ENCODE results near the gene STX2. TPM values are rescaled to one million over a fixed set of nuclear protein-coding genes. Genes with fewer than 3 reads are reported as not detected.

STX2 gene
- total RNA-seq, 2 donors from 2014 or later = 14.4 to 16.6 TPM

DNA sequence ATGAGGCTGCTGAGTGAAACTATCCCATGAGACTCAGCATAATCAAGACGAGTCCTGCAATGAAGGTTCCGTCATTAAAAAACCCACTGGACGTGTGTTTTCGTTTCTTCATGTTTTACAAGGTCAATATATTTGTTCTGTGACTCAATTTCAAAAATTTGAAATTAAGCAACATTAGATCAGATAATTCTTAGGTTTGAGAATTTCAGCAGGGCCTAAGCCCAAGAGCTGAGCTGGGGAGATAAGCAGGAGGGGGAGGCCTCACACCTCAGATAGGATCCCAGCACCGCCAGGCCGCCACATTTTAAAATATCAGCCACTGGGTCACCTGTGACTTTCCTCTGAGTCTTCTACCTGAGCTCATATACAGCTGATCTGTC is 13.3 kb downstream of the STX2 start:
- ATAC-seq = no peak
- peaks cover 8 to 9% of the 10 kb centered on the region in 2 donors for H3K36me3 Mint-ChIP-seq
- no peak overlapping the region for H3K27ac Mint-ChIP-seq

DNA sequence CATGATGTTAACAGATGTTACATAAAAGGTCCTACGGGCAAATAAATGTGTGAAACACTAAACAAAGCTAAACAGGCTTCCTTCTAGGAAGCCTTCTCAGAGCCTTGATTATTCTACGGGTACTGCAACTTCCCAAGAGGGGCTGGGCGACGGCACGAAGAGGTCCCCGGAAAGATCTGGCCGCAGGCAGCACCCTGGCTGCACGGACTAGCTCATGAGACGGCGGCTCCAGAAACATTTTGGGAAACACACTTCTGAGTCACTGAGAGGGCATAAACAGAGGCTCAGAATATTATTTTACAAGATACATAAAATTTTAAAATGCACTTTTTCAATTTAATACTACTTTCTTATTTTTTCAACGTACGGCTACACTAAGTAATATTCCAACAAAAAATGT is 19.4 kb downstream of the STX2 start:
- Mint-ChIP-seq H3K36me3 (peaks cover 8 to 9% of the 10 kb centered on the region in 2 donors), H3K27ac (no peak overlapping the region), H3K9me3 (no peaks in the 10 kb centered on the region)
- ATAC-seq = no peak
- DNase-seq (ENCODE audit: low spot score in 2 of 2) = no peak

More for the DNA sequence above, 13.3 kb downstream of the STX2 start:
- no peaks in the 10 kb centered on the region for H3K9me3 Mint-ChIP-seq
- no peak for DNase-seq (ENCODE audit: low spot score in 2 of 2)

DNA sequence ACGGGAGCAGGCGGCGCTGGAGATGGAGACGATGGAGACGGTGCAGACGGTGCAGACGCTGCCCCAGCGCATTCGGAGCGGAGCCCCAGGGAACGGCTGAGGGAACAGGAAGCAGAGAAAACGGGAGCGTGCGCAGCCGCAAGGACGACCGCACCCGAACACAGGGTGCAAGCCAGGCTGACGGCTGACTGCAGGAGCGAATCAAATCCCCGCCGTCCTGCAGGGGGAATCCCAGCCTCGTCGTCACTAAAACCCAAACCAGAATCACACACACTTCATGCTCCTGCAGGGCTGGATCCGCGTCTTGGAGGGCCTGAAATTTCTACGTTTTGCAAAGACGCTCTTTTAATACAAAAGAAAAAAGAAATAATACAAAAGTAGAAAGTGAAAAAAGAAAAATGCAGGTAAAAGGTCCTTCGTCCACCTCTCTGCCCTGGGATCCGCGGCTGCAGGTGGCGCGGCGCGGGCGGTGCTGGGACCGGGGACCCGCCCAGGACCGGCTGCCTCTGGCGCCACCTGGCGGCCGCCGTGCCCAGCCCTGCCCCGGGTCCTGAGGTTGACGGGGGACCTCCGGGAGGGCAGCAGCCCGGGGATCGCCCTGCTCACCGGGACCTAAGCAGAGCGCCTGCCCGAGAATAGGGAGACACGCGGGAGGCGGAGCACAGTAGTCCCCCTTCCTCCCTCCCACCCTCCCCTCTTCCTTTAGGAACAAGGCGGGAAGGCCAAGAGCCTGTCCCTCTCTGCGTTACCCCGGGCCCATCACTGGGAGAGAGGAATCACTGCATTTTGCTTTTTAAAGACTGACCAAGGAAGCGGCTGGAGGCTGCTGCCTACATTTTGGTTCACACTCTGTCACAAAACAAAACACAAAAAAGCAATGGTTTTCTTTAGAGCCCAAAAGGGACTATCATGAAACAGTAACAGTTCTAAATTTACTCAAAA is 20.1 kb downstream of the STX2 start:
- peaks cover 11 to 12% of the 10 kb centered on the region in 2 donors for H3K36me3 Mint-ChIP-seq
- peak; percentile 94 to 95 for ATAC-seq
- no peaks in the 10 kb centered on the region for H3K9me3 Mint-ChIP-seq
- H3K27ac Mint-ChIP-seq = peak overlapping the region; percentile 16 to 61
- DNase-seq (ENCODE audit: low spot score in 2 of 2) = peak; percentile 77 to 93

DNA sequence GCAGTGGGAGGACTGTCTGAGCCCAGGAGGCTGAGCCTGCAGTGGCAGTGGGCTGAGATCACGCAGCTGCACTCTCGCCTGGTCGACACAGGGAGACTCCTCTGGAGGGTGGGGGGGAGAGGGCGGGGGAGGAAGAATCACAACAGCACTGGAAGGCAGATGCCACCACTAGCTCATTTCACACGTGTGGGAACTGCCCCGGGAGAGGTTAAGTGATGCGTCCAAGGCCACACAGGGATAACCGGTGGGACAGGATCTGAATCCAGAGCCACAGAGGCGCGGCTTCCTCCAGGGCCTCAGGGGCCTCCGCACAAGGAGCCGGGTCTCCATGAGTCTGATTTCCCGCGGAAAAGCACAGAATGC is 20.8 kb downstream of the STX2 start:
- peak; percentile 6 to 31 for ATAC-seq
- DNase-seq (ENCODE audit: low spot score in 2 of 2) = no peak
- H3K9me3 Mint-ChIP-seq = no peaks in the 10 kb centered on the region
- peaks cover 8 to 10% of the 10 kb centered on the region in 2 donors for H3K36me3 Mint-ChIP-seq
- H3K27ac Mint-ChIP-seq = peak overlapping the region; percentile 16 to 61

DNA sequence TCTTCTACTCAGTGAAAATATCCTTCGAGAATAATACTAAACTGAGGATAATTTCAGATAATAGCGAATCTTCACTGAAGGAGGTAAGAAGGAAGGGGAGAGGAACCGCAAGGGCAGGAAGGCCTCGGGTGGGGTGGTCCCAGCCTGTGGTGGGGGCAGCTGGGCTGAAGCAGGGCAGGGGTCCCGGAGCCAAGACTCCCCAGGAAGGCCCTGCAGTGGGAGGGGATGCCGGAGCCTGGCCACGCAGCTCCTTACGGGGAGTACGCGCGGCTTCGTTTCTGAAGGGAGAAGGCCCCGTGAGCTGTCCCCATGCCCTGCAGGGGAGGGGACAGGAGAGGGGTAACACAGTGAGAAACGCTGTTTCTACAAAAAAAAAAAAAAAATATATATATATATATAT is 21.2 kb downstream of the STX2 start:
- peak overlapping the region in 1 of 2 donors; percentile 77 for H3K27ac Mint-ChIP-seq
- ATAC-seq (no peak), DNase-seq (ENCODE audit: low spot score in 2 of 2) (no peak)
- peaks cover 5% of the 10 kb centered on the region in 2 donors for H3K36me3 Mint-ChIP-seq
- H3K9me3 Mint-ChIP-seq = no peaks in the 10 kb centered on the region

DNA sequence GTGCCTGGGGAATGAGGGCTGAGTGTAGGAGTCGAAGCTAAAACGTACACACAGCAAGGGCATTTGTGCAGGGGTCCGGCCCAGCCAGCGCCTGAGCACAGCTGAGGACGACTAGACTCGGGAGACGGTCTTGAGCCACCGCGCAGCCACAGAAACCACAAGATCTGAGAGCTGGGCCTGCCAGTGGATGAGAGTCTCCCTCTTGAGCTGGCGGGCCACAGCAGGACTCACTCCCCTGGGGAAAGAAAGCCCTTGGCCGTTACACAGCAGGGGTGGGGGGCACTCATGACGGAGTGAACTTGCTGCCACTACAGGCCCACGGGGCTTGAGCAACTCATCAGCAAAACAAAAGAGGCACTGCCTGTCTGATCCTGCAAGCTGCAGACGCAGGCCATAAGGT is 23.0 kb downstream of the STX2 start:
- DNase-seq (ENCODE audit: low spot score in 2 of 2) (no peak), ATAC-seq (no peak)
- no peak overlapping the region for H3K27ac Mint-ChIP-seq
- peaks cover 5% of the 10 kb centered on the region in 2 donors for H3K36me3 Mint-ChIP-seq
- H3K9me3 Mint-ChIP-seq = no peaks in the 10 kb centered on the region

DNA sequence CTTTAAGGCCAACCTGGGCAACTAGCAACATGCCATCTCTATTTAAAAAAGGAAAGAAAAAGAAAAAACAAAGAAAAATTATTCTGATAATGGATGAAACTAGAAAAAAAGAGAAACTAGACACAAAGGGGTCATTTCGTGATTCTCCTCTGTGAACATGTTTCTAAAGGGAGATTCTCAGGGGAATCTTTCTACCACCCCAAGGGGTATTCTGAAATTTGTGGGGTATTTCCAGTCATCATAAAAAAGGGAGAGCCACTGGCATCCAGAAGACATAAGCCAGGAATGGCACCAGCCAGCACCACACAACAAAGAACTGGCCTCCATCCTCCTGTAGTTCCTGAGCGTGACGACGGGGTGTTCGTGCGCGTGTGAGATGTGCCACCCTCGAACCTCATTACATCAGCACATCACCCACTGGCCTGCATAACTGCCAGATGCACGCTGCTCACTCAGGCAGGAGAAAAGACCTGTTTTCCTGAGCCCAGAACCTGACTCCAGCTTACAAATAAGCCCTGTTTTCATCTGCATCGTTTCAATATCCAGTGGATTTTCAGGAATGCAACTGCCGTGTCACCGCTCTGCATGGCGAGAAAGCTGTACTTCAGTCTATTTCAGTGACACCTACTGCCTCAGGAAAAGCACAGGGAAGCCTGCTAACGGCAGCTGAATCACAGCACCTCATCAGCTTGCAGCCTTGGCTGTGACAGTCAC is 23.9 kb downstream of the STX2 start:
- H3K36me3 Mint-ChIP-seq = peaks cover 5% of the 10 kb centered on the region in 2 donors
- no peak overlapping the region for H3K27ac Mint-ChIP-seq
- DNase-seq (ENCODE audit: low spot score in 2 of 2) (no peak), ATAC-seq (no peak)
- no peaks in the 10 kb centered on the region for H3K9me3 Mint-ChIP-seq

DNA sequence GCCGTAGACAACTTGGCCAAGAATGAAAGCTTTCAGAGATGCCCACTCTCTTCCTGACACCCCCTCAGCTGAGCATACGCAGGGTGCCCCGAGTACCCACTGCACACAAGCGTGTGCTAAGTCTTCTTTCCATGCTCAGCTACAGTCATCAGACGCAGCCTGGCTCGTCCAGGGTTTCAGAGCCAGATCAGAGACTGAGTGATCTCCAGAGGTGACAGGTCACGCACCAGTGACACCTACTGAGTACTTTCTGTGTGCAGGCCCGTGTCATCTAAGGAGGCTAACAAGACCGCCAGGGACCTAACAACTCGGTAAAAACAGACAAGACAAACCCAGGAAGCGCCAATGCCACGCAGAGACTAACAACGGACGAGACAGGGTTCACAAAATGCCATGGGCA is 25.1 kb downstream of the STX2 start:
- Mint-ChIP-seq H3K27ac (peak overlapping the region in 1 of 2 donors; percentile 69), H3K36me3 (peaks cover 5% of the 10 kb centered on the region in 2 donors), H3K9me3 (no peaks in the 10 kb centered on the region)
- DNase-seq (ENCODE audit: low spot score in 2 of 2) (no peak), ATAC-seq (no peak)

DNA sequence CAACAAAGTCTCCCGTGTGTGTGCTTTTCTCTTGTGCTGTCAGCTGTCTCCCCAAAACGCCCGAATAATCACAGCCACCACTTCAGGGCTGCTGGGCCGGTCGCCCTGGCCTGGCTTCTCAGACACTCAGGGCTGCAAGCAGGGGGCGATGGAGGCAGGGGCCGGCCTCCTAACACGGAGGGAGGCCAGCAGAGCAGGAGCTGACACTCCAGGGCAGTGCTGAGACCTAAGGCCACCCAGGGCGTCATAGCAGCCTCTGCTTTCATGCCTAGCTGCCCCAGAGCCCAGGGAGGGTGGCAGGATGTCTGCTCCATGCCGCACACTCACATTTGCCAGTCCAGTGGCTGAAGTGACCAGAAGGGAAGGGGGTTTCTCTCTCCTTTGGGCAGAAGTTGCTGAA is 25.6 kb downstream of the STX2 start:
- H3K9me3 Mint-ChIP-seq = no peaks in the 10 kb centered on the region

DNA sequence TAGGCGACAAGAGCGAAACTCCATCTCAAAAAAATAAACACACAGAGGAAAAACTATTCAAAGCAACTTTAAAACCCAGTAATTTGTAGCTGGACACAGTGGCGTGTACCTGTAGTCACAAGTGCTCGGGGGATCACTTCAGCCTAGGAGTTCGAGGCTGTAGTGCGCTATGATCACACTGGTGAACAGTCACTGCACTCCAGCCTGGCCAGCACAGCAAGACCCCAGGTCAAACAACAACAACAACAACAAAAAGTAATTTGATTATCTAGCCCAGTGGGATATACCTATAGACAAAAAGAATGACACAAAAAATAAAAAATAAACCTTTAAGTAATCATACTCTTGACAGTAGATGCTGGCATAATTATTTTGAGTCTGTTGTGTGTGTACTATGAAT is 29.3 kb downstream of the STX2 start:
- peaks cover 36 to 39% of the 10 kb centered on the region in 2 donors for H3K36me3 Mint-ChIP-seq
- no peak overlapping the region for H3K27ac Mint-ChIP-seq
- no peak for DNase-seq (ENCODE audit: low spot score in 2 of 2)
- H3K9me3 Mint-ChIP-seq = no peaks in the 10 kb centered on the region
- no peak for ATAC-seq

More for the DNA sequence above, 25.6 kb downstream of the STX2 start:
- ATAC-seq (no peak), DNase-seq (ENCODE audit: low spot score in 2 of 2) (no peak)
- Mint-ChIP-seq H3K36me3 (peaks cover 5% of the 10 kb centered on the region in 2 donors), H3K27ac (no peak overlapping the region)

DNA sequence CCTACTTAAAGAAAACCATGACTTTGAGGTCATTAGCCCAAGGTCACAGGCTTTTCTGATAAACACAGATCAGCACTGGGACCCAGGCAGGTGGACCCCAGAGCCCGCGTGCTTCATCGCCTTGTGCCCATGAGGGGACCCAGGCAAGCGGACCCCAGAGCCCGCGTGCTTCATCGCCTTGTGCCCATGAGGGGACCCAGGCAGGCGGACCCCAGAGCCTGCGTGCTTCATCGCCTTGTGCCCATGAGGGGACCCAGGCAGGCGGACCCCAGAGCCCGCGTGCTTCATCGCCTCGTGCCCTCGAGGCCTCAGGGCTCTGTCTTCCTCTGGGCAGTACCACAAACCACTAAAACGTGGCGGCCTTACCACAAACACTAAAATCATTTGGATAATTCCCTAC is 31.7 kb downstream of the STX2 start:
- H3K27ac Mint-ChIP-seq = no peak overlapping the region
- no peaks in the 10 kb centered on the region for H3K9me3 Mint-ChIP-seq
- no peak for DNase-seq (ENCODE audit: low spot score in 2 of 2)
- H3K36me3 Mint-ChIP-seq = peaks cover 35 to 44% of the 10 kb centered on the region in 2 donors
- no peak for ATAC-seq

DNA sequence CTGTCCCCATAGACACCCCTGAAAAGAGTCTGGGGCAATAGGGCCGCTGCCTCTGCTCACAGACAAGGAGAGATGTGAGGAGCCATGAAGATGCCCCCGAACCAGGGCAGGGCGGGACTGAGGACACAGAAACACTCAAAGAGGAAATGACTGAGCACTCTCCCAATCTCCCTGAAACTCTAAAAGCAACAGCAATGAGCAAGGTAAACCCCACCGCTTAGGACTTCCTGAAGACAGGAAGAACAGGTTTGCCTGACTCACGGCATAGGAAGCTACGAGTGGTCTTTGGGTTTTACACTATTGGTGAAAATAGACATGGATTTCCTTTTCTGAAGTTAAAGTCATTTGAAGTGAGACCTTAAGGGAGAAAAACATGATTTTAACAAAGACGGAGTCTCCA is 32.5 kb downstream of the STX2 start:
- no peak for DNase-seq (ENCODE audit: low spot score in 2 of 2)
- no peak for ATAC-seq
- Mint-ChIP-seq H3K27ac (no peak overlapping the region), H3K9me3 (no peaks in the 10 kb centered on the region), H3K36me3 (peaks cover 35 to 44% of the 10 kb centered on the region in 2 donors)

DNA sequence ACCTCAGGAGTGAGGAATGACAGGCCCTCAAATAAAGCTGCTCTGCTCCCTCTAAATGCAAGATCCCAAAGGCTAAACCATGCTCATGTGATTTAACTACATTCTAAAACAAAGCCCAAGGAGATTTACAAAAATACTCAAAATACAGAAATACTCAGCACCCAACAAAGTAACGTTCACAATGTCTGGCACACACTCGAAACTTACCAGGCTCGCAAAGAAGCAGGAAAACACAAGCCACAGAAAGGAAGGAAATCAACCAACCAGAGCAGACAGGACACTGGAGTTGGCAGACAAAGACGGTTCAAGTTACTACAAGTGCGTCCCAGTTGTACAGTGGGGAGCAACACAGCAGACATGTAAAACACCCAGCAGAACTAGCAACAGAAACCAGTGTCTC is 33.4 kb downstream of the STX2 start:
- DNase-seq (ENCODE audit: low spot score in 2 of 2) (no peak), ATAC-seq (no peak)
- Mint-ChIP-seq H3K36me3 (peaks cover 35 to 44% of the 10 kb centered on the region in 2 donors), H3K27ac (no peak overlapping the region), H3K9me3 (no peaks in the 10 kb centered on the region)

DNA sequence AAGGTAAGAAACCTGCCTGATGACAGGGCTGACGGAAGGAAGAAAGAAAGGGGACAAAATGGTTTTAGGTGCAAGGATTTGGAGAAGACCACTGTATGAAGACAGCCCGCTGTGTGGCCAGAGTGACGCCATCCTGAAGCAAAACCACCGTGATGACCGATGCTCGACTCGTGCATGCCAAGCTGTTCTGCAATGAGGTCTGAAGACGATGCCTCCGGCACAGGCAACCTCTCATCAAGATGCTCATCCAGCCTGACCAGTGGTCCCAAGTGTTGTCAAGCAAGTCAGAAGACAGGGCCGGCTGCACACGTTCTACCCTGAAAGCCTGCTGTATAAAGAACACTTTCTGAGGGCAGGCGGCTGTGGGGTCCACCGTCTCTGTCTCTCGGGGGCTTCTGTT is 34.8 kb downstream of the STX2 start:
- no peak for DNase-seq (ENCODE audit: low spot score in 2 of 2)
- no peak for ATAC-seq
- H3K27ac Mint-ChIP-seq = no peak overlapping the region
- peaks cover 35 to 48% of the 10 kb centered on the region in 2 donors for H3K36me3 Mint-ChIP-seq
- H3K9me3 Mint-ChIP-seq = no peaks in the 10 kb centered on the region

DNA sequence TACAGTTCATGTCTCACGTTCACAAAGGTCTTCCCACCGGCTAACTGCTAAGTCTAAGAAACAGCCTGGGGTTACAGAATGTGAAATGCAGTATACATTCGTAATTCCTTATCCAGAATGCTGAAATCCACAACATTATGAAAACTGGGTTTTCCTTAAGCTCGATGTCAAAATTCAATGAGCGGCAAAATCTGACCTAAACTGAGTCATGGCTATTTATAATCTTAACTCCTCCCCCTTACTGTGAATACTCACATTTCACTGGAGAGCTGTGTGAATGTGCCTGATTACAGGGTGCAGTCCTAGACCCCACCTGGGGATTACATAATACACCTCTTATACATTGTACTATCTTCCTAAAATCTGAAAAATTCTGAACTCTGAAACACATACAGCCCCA is 35.3 kb downstream of the STX2 start:
- H3K36me3 Mint-ChIP-seq = peaks cover 35 to 48% of the 10 kb centered on the region in 2 donors
- DNase-seq (ENCODE audit: low spot score in 2 of 2) (no peak), ATAC-seq (no peak)
- H3K9me3 Mint-ChIP-seq = no peaks in the 10 kb centered on the region
- H3K27ac Mint-ChIP-seq = no peak overlapping the region

DNA sequence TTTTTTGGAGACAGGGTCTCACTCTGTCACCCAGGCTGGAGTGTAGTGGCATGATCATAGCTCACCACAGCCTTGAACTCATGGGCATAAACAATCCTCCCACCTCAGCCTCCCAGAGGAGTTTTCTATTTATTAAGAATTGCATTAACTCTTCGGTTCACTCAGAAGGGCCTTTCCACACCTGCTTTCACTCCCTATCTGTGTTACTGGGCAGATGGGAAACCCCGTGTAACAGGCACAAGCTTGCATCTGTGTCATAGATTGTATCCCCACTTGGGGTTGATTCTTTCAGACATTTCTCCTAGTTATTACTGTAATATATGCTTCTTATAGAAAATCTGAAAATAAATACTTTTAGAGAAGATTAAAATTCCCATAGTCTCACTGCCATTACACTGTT is 38.7 kb downstream of the STX2 start:
- no peak for ATAC-seq
- Mint-ChIP-seq H3K9me3 (no peaks in the 10 kb centered on the region), H3K36me3 (peaks cover 20 to 22% of the 10 kb centered on the region in 2 donors), H3K27ac (no peak overlapping the region)
- DNase-seq (ENCODE audit: low spot score in 2 of 2) = no peak

DNA sequence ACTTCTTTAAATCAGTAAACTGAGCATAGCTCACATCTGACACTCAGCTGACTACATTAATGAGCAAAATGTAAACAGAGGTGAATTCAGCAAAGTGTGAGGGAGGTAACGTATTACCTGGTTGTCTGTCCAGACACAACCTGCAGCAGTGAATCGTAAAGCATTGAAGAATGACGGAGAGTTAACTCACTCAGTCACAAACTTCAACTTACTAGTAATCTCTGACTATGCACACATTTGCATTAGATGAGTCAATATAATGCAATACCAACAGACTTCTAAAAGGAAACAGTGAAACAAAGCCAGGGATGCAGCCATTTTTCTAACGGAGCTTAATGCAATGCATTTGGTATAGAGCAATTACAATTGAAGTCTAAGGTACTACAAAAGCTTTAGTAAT is 40.0 kb downstream of the STX2 start:
- H3K27ac Mint-ChIP-seq = no peak overlapping the region
- DNase-seq (ENCODE audit: low spot score in 2 of 2) (no peak), ATAC-seq (no peak)
- peaks cover 9 to 13% of the 10 kb centered on the region in 2 donors for H3K36me3 Mint-ChIP-seq
- H3K9me3 Mint-ChIP-seq = no peaks in the 10 kb centered on the region

Data from activated naive CD4-positive, alpha-beta T cell treated with anti-CD3 and anti-CD28 coated beads, Interleukin-2, amount 50 U/mL, for 72 hours (primary cell).